ENCODE measurements around the gene RPL13A. TPM values are rescaled to one million over a fixed set of nuclear protein-coding genes. Genes with fewer than 3 reads are reported as not detected.

The RPL13A gene
- total and polyA plus RNA-seq, 2 of the 13 experiments (the other 11 are each of a cell fraction or from before 2014, with no cell fraction given), result 2,601 to 3,407 TPM

GRCh38 chr19:49443366-49444099, 43.9 kb upstream of the RPL13A start (continued):
- 0 out of 2 replicates have a peak, but pooled peaks have one; percentile 56 for TF ChIP-seq ZNF44 (CRISPR knock-in tag; IDR thresholded peaks at IDR 0.05)
- TF ChIP-seq ZBTB25 (CRISPR knock-in tag; IDR thresholded peaks at IDR 0.05), result no peak
- no peak for TF ChIP-seq MTF1 (CRISPR knock-in tag; IDR thresholded peaks at IDR 0.05)
- no peak for TF ChIP-seq RFX5 (IDR thresholded peaks at IDR 0.05; ENCODE audit: low read depth, low read length)
- no peak for TF ChIP-seq ZBTB21 (CRISPR knock-in tag; IDR thresholded peaks at IDR 0.05)
- TF ChIP-seq LRRFIP1 (CRISPR knock-in tag; conservative IDR thresholded peaks at IDR 0.05), result no peak
- TF ChIP-seq EED (CRISPR knock-in tag; IDR thresholded peaks at IDR 0.05), result no peak
- TF ChIP-seq ZBTB20 (CRISPR knock-in tag; IDR thresholded peaks at IDR 0.05; ENCODE audit: borderline replicate concordance, low read depth), result no peak
- TF ChIP-seq ZFP41 (CRISPR knock-in tag; IDR thresholded peaks at IDR 0.05; ENCODE audit: borderline replicate concordance), result no peak
- no peak for TF ChIP-seq SMARCE1 (IDR thresholded peaks at IDR 0.05; ENCODE audit: borderline replicate concordance)
- TF ChIP-seq HMGXB4 (CRISPR knock-in tag; IDR thresholded peaks at IDR 0.05; ENCODE audit: borderline replicate concordance in 1 of 2, low read depth in 1 of 2), result peak; percentile 86 to 99
- TF ChIP-seq ZBTB14 (CRISPR knock-in tag; IDR thresholded peaks at IDR 0.05), result no peak; the same call in 1 of the 2 replicates
- TF ChIP-seq ZSCAN21 (CRISPR knock-in tag; IDR thresholded peaks at IDR 0.05; ENCODE audit: borderline replicate concordance), result no peak; the same call in 1 of the 2 replicates
- TF ChIP-seq PRPF4 (IDR thresholded peaks at IDR 0.05; ENCODE audit: low read depth, low read length, poor library complexity, severe bottlenecking), result no peak
- no peak for TF ChIP-seq E2F1 (CRISPR knock-in tag; IDR thresholded peaks at IDR 0.05)
- TF ChIP-seq ATM (IDR thresholded peaks at IDR 0.05; ENCODE audit: borderline replicate concordance), result no peak
- TF ChIP-seq MXD3 (CRISPR knock-in tag; IDR thresholded peaks at IDR 0.05), result no peak
- no peak for TF ChIP-seq TOE1 (CRISPR knock-in tag; IDR thresholded peaks at IDR 0.05)
- no peak for TF ChIP-seq KDM4B (CRISPR knock-in tag; IDR thresholded peaks at IDR 0.05)
- peak; percentile 17 for TF ChIP-seq CBX1 (IDR thresholded peaks at IDR 0.05; ENCODE audit: low read depth)
- TF ChIP-seq ZFAT (CRISPR knock-in tag; conservative IDR thresholded peaks at IDR 0.05), result no peak
- TF ChIP-seq SP5 (CRISPR knock-in tag; IDR thresholded peaks at IDR 0.05; ENCODE audit: borderline replicate concordance, low read depth), result no peak

All from HepG2 (cell line).